ENCODE results near the gene EPHA7. TPM values are rescaled to one million over a fixed set of nuclear protein-coding genes. Genes with fewer than 3 reads are reported as not detected.

Gene EPHA7
- total RNA-seq, 1 experiment from 2014 or later: not detected

DNA sequence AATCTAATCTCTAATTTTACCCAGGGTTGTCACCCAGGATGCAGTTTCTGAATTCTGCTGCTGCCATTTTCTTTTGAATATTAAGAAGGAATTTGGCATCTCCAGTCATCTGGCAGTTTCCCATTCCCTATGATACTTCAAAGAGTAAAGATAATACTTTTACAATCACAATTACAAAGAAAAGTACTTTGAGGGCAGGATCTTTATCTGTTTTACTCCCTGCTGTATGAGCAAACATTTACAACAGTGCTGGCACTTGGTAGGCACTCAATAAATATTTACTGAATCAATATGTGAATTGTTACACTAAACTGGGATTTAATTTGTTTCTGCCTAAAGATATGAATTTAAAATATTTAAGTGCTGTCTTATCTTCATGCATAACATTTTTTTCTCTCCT is 224.9 kb downstream of the EPHA7 start:
- Histone ChIP-seq H3K9me2 (ENCODE audit: insufficient read depth) (no peaks in the 10 kb centered on the region), H3K4me2 (ENCODE audit: low read length) (no peak overlapping the region), H3K9me3 (ENCODE audit: control insufficient read depth in 1 of 2, insufficient read depth in 1 of 2, low read depth in 1 of 2, low read length in 2 of 2) (peaks cover 0 to 11% of the 10 kb centered on the region in 2 experiments; a peak in 2 of 4 replicates), H2AFZ (ENCODE audit: low read depth, low read length, poor library complexity, severe bottlenecking) (no peak overlapping the region), H3K79me2 (ENCODE audit: insufficient read depth, low read length) (no peaks in the 10 kb centered on the region), H3K4me3 (replicated peaks in 1 of 2; ENCODE audit: low read depth in 1 of 2, low read length in 2 of 2) (no peak overlapping the region), H3K27me3 (ENCODE audit: insufficient read depth, low read length) (no peaks in the 10 kb centered on the region), H3K36me3 (ENCODE audit: control insufficient read depth in 1 of 2, insufficient read depth in 2 of 2, low read length in 2 of 2) (no peaks in the 10 kb centered on the region), H3K9ac (ENCODE audit: low read length) (no peak overlapping the region), H3K4me1 (ENCODE audit: control insufficient read depth in 1 of 2, insufficient read depth in 2 of 2, low read length in 2 of 2) (no peaks in the 10 kb centered on the region), H3K27ac (ENCODE audit: low read depth, low read length) (no peak overlapping the region), H4K20me1 (ENCODE audit: insufficient read depth) (no peaks in the 10 kb centered on the region)
- RAD21 ChIA-PET (ENCODE audit: low non-redundant PET in 1 of 2, low total read pairs in 2 of 2, uncharacterized antibody in 2 of 2, unreplicated experiment in 2 of 2): no interaction called here
- CTCF ChIA-PET: no interaction called here
- TF ChIP-seq CBX3 (IDR thresholded peaks at IDR 0.05; ENCODE audit: low read depth): no peak
- TF ChIP-seq SP1 (IDR thresholded peaks at IDR 0.05; ENCODE audit: low read depth): no peak
- no peak for TF ChIP-seq SRF (IDR thresholded peaks at IDR 0.05; ENCODE audit: low read depth)
- no peak for TF ChIP-seq EZH2phosphoT487 (IDR thresholded peaks at IDR 0.05; ENCODE audit: borderline replicate concordance)
- no peak for TF ChIP-seq EZH2 (IDR thresholded peaks at IDR 0.05)
- no peak for TF ChIP-seq FOSL1 (IDR thresholded peaks at IDR 0.05; ENCODE audit: low read depth)
- TF ChIP-seq RAD21 (IDR thresholded peaks at IDR 0.05; ENCODE audit: low read depth): no peak
- POLR2A ChIA-PET: no interaction called here
- intact Hi-C loops (cut with micrococcal nuclease): no loop called here
- no TSS peak for BruUV-seq (replicated peaks)
- DNase-seq (ENCODE audit: low read depth, low spot score) (no peak), ATAC-seq (no peak)

DNA sequence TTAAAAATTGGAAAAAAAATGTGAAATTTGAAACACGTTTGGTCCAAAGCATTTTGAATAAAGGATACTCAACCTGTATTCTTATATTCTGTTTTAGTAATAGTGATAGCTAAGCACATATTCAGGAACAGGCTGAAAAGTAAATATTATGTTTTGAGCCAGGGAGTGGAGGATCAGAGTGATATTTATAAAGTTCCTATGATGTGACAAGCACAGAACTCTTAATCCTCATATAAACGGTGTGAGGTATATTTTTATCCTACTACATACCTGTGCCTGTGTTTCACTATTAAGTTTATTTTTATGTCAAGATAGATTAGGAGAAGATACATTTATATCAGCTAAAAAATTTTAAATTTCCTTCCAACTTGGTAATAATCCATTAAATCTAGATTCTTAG is 225.5 kb downstream of the EPHA7 start:
- H3K4me3 ChIP-seq (replicated peaks in 1 of 2; ENCODE audit: low read depth in 1 of 2, low read length in 2 of 2): no peak overlapping the region
- POLR2A ChIA-PET: no interaction called here
- intact Hi-C loops (cut with micrococcal nuclease): no loop called here
- peaks cover 0 to 11% of the 10 kb centered on the region in 2 experiments; a peak in 2 of 4 replicates for H3K9me3 ChIP-seq (ENCODE audit: control insufficient read depth in 1 of 2, insufficient read depth in 1 of 2, low read depth in 1 of 2, low read length in 2 of 2)
- H3K27me3 ChIP-seq (ENCODE audit: insufficient read depth, low read length): no peaks in the 10 kb centered on the region
- no peaks in the 10 kb centered on the region for H3K36me3 ChIP-seq (ENCODE audit: control insufficient read depth in 1 of 2, insufficient read depth in 2 of 2, low read length in 2 of 2)
- H3K4me2 ChIP-seq (ENCODE audit: low read length): no peak overlapping the region
- H3K9me2 ChIP-seq (ENCODE audit: insufficient read depth): no peaks in the 10 kb centered on the region
- DNase-seq (ENCODE audit: low read depth, low spot score): no peak
- H3K27ac ChIP-seq (ENCODE audit: low read depth, low read length): no peak overlapping the region
- H3K4me1 ChIP-seq (ENCODE audit: control insufficient read depth in 1 of 2, insufficient read depth in 2 of 2, low read length in 2 of 2): no peaks in the 10 kb centered on the region
- H4K20me1 ChIP-seq (ENCODE audit: insufficient read depth): no peaks in the 10 kb centered on the region
- CTCF ChIA-PET: no interaction called here
- no peaks in the 10 kb centered on the region for H3K79me2 ChIP-seq (ENCODE audit: insufficient read depth, low read length)
- no TSS peak for BruUV-seq (replicated peaks)
- RAD21 ChIA-PET (ENCODE audit: low non-redundant PET in 1 of 2, low total read pairs in 2 of 2, uncharacterized antibody in 2 of 2, unreplicated experiment in 2 of 2): no interaction called here
- no peak overlapping the region for H3K9ac ChIP-seq (ENCODE audit: low read length)
- no peak for ATAC-seq
- no peak overlapping the region for H2AFZ ChIP-seq (ENCODE audit: low read depth, low read length, poor library complexity, severe bottlenecking)
- TF ChIP-seq JUND (IDR thresholded peaks at IDR 0.05): no peak
- TF ChIP-seq, protein P1, sequence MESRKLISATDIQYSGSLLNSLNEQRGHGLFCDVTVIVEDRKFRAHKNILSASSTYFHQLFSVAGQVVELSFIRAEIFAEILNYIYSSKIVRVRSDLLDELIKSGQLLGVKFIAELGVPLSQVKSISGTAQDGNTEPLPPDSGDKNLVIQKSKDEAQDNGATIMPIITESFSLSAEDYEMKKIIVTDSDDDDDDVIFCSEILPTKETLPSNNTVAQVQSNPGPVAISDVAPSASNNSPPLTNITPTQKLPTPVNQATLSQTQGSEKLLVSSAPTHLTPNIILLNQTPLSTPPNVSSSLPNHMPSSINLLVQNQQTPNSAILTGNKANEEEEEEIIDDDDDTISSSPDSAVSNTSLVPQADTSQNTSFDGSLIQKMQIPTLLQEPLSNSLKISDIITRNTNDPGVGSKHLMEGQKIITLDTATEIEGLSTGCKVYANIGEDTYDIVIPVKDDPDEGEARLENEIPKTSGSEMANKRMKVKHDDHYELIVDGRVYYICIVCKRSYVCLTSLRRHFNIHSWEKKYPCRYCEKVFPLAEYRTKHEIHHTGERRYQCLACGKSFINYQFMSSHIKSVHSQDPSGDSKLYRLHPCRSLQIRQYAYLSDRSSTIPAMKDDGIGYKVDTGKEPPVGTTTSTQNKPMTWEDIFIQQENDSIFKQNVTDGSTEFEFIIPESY (IDR thresholded peaks at IDR 0.05; ENCODE audit: extremely low read depth, insufficient replicate concordance, low read length): no peak
- TF ChIP-seq SRF (IDR thresholded peaks at IDR 0.05; ENCODE audit: low read depth): no peak
- no peak for TF ChIP-seq POLR2A (IDR thresholded peaks at IDR 0.05; ENCODE audit: borderline replicate concordance, extremely low read depth, insufficient read depth, insufficient read length)
- TF ChIP-seq YY1 (IDR thresholded peaks at IDR 0.05; ENCODE audit: extremely low read depth, insufficient replicate concordance, low read depth, low read length): no peak
- TF ChIP-seq SIN3A (IDR thresholded peaks at IDR 0.05; ENCODE audit: low read depth): no peak
- TF ChIP-seq EGR1 (IDR thresholded peaks at IDR 0.05; ENCODE audit: low read depth): no peak
- TF ChIP-seq, protein P2, sequence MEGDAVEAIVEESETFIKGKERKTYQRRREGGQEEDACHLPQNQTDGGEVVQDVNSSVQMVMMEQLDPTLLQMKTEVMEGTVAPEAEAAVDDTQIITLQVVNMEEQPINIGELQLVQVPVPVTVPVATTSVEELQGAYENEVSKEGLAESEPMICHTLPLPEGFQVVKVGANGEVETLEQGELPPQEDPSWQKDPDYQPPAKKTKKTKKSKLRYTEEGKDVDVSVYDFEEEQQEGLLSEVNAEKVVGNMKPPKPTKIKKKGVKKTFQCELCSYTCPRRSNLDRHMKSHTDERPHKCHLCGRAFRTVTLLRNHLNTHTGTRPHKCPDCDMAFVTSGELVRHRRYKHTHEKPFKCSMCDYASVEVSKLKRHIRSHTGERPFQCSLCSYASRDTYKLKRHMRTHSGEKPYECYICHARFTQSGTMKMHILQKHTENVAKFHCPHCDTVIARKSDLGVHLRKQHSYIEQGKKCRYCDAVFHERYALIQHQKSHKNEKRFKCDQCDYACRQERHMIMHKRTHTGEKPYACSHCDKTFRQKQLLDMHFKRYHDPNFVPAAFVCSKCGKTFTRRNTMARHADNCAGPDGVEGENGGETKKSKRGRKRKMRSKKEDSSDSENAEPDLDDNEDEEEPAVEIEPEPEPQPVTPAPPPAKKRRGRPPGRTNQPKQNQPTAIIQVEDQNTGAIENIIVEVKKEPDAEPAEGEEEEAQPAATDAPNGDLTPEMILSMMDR (IDR thresholded peaks at IDR 0.05 in 2 of 3, conservative IDR thresholded peaks at IDR 0.05 in 1 of 3; ENCODE audit: borderline replicate concordance in 1 of 3, insufficient read depth in 1 of 3, low read depth in 2 of 3, low read length in 2 of 3): no peak
- no peak for TF ChIP-seq ZFX (IDR thresholded peaks at IDR 0.05)
- TF ChIP-seq ZNF274 (IDR thresholded peaks at IDR 0.05; ENCODE audit: low read depth, low read length): no peak
- no peak for TF ChIP-seq EZH2phosphoT487 (IDR thresholded peaks at IDR 0.05; ENCODE audit: borderline replicate concordance)
- TF ChIP-seq POLR2AphosphoS5 (IDR thresholded peaks at IDR 0.05; ENCODE audit: low read depth, low read length): no peak
- TF ChIP-seq ATF3 (IDR thresholded peaks at IDR 0.05): no peak
- no peak for TF ChIP-seq TCF7L2 (IDR thresholded peaks at IDR 0.05; ENCODE audit: borderline replicate concordance, extremely low read depth, insufficient read depth, insufficient read length)
- no peak for TF ChIP-seq ELF1 (IDR thresholded peaks at IDR 0.05; ENCODE audit: borderline replicate concordance, low read depth)
- TF ChIP-seq CBX3 (IDR thresholded peaks at IDR 0.05; ENCODE audit: low read depth): no peak
